Measurements from ENCODE around the gene FSTL4. TPM values are rescaled to one million over a fixed set of nuclear protein-coding genes. Genes with fewer than 3 reads are reported as not detected.

The FSTL4 gene
- total and polyA plus RNA-seq, 2 donors from 2014 or later: 0.09 to 4.0 TPM

GRCh38 chr5:133524666-133525065 lies 87.7 kb downstream of the FSTL4 start:
- no peaks in the 10 kb centered on the region for H3K36me3 ChIP-seq (ENCODE audit: control insufficient read depth in 2 of 3, insufficient read depth in 3 of 3, low read length in 3 of 3)
- H3K4me3 ChIP-seq (ENCODE audit: low read length in 3 of 3): no peak overlapping the region
- TF ChIP-seq, protein P1, sequence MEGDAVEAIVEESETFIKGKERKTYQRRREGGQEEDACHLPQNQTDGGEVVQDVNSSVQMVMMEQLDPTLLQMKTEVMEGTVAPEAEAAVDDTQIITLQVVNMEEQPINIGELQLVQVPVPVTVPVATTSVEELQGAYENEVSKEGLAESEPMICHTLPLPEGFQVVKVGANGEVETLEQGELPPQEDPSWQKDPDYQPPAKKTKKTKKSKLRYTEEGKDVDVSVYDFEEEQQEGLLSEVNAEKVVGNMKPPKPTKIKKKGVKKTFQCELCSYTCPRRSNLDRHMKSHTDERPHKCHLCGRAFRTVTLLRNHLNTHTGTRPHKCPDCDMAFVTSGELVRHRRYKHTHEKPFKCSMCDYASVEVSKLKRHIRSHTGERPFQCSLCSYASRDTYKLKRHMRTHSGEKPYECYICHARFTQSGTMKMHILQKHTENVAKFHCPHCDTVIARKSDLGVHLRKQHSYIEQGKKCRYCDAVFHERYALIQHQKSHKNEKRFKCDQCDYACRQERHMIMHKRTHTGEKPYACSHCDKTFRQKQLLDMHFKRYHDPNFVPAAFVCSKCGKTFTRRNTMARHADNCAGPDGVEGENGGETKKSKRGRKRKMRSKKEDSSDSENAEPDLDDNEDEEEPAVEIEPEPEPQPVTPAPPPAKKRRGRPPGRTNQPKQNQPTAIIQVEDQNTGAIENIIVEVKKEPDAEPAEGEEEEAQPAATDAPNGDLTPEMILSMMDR (IDR thresholded peaks at IDR 0.05; ENCODE audit: borderline replicate concordance, extremely low read depth, insufficient read depth): no peak
- FAIRE-seq (no peak), DNase-seq (no peak)
- intact Hi-C loops (cut with DNase I): no loop called here
- no peak overlapping the region for H3K9ac ChIP-seq (ENCODE audit: low read length in 3 of 3)
- H3K27me3 ChIP-seq (ENCODE audit: control insufficient read depth, insufficient read depth, low read length): no peaks in the 10 kb centered on the region
- no peaks in the 10 kb centered on the region for H3K9me3 ChIP-seq (ENCODE audit: control insufficient read depth in 2 of 3, insufficient read depth in 1 of 3, low read length in 3 of 3)
- no peaks in the 10 kb centered on the region for H3K4me1 ChIP-seq (ENCODE audit: control insufficient read depth in 2 of 3, insufficient read depth in 2 of 3, low read depth in 1 of 3, low read length in 3 of 3)
- H3K27ac ChIP-seq (ENCODE audit: low read depth in 2 of 2, low read length in 2 of 2): no peak overlapping the region

DNA sequence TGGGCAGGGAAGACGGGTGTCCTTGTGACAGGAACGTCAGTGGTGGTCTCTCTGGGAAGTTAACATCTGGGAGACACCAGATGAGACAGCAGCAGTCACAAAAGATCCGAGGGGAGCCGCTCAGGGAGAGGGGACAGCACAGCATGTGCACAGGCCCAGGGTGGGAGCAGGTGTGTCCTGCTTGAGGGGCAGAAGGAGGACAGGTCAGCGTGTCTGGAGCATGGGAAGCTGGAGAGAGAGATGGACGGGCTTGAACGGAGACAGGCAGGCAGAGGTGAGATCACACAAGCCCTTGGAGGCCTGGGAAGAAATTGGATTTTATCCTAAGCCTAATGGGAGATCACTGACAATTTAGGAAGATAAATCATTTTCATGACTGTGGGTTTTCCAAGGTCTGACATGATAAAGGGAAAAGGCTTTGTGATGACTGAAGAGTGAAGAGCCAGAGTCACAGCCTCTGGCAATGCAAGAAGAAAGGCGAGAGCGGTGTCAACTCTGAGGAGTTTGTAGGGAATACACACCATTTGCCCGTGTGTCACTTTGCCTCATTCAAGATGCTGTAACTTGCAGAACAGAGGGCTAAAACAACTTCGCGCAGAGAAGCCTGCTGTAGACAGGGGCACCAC lies 88.3 kb downstream of the FSTL4 start:
- Histone ChIP-seq H3K9ac (ENCODE audit: low read length in 3 of 3) (no peak overlapping the region), H3K9me3 (ENCODE audit: control insufficient read depth in 2 of 3, insufficient read depth in 1 of 3, low read length in 3 of 3) (no peaks in the 10 kb centered on the region), H3K4me3 (ENCODE audit: low read length in 3 of 3) (no peak overlapping the region), H3K27me3 (ENCODE audit: control insufficient read depth, insufficient read depth, low read length) (no peaks in the 10 kb centered on the region), H3K4me1 (ENCODE audit: control insufficient read depth in 2 of 3, insufficient read depth in 2 of 3, low read depth in 1 of 3, low read length in 3 of 3) (no peaks in the 10 kb centered on the region), H3K27ac (ENCODE audit: low read depth in 2 of 2, low read length in 2 of 2) (no peak overlapping the region), H3K36me3 (ENCODE audit: control insufficient read depth in 2 of 3, insufficient read depth in 3 of 3, low read length in 3 of 3) (no peaks in the 10 kb centered on the region)
- FAIRE-seq (no peak), DNase-seq (no peak)
- TF ChIP-seq, protein P1 (IDR thresholded peaks at IDR 0.05; ENCODE audit: borderline replicate concordance, extremely low read depth, insufficient read depth): no peak
- intact Hi-C loops (cut with DNase I): no loop called here

GRCh38 chr5:133523013-133523658 lies 89.2 kb downstream of the FSTL4 start:
- Histone ChIP-seq H3K36me3 (ENCODE audit: control insufficient read depth in 2 of 3, insufficient read depth in 3 of 3, low read length in 3 of 3) (no peaks in the 10 kb centered on the region), H3K27me3 (ENCODE audit: control insufficient read depth, insufficient read depth, low read length) (no peaks in the 10 kb centered on the region), H3K27ac (ENCODE audit: low read depth in 2 of 2, low read length in 2 of 2) (no peak overlapping the region), H3K9ac (ENCODE audit: low read length in 3 of 3) (no peak overlapping the region), H3K9me3 (ENCODE audit: control insufficient read depth in 2 of 3, insufficient read depth in 1 of 3, low read length in 3 of 3) (no peaks in the 10 kb centered on the region), H3K4me3 (ENCODE audit: low read length in 3 of 3) (no peak overlapping the region), H3K4me1 (ENCODE audit: control insufficient read depth in 2 of 3, insufficient read depth in 2 of 3, low read depth in 1 of 3, low read length in 3 of 3) (no peaks in the 10 kb centered on the region)
- no peak for FAIRE-seq
- DNase-seq: no peak
- TF ChIP-seq, protein P1 (IDR thresholded peaks at IDR 0.05; ENCODE audit: borderline replicate concordance, extremely low read depth, insufficient read depth): no peak
- intact Hi-C loops (cut with DNase I): no loop called here
